ENCODE data around the gene RANBP1.

- TF ChIP-seq CTCF (IDR thresholded peaks at IDR 0.05) (no peak), POLR2A (IDR thresholded peaks at IDR 0.05) (no peak)
These were observed 31.5 kb downstream of the RANBP1 start for GRCh38 chr22:20147237-20147988.
